ENCODE data around the gene THRA.

THRA gene

GRCh38 chr17:40099619-40100418 is 37.1 kb downstream of the THRA start:
- DNase-seq (ENCODE audit: low read depth) = no peak

GRCh38 chr17:40100419-40100668 is 37.6 kb downstream of the THRA start, which contains the start of gene NR1D1:
Gene NR1D1, minus strand, starts transcription at chr17:40100589. Its CDS starts 495 bp downstream, at chr17:40100094.
- DNase-seq (ENCODE audit: low read depth) = no peak

- DNase-seq (ENCODE audit: low read depth) = peak; percentile 86
These were observed 38.1 kb downstream of the THRA start for GRCh38 chr17:40100669-40101366.

GRCh38 chr17:40101367-40102210 is 38.8 kb downstream of the THRA start:
- no peak for DNase-seq (ENCODE audit: low read depth)

- no peak for DNase-seq (ENCODE audit: low read depth)
These were observed 40.4 kb downstream of the THRA start for GRCh38 chr17:40103071-40103661.

GRCh38 chr17:40103688-40104087 is 40.9 kb downstream of the THRA start:
- DNase-seq (ENCODE audit: low read depth) = no peak

- DNase-seq (ENCODE audit: low read depth) = no peak
These were observed 42.1 kb downstream of the THRA start for GRCh38 chr17:40104594-40105486.

- DNase-seq (ENCODE audit: low read depth) = no peak
These were observed 43.3 kb downstream of the THRA start for GRCh38 chr17:40105861-40106759.

GRCh38 chr17:40106760-40107521 is 44.2 kb downstream of the THRA start:
- no peak for DNase-seq (ENCODE audit: low read depth)

GRCh38 chr17:40107522-40108174 is 44.9 kb downstream of the THRA start:
- DNase-seq (ENCODE audit: low read depth) = no peak

GRCh38 chr17:40108970-40109824 is 46.4 kb downstream of the THRA start:
- no peak for DNase-seq (ENCODE audit: low read depth)

GRCh38 chr17:40110026-40110845 is 47.5 kb downstream of the THRA start:
- DNase-seq (ENCODE audit: low read depth) = no peak

- peak; percentile 51 for DNase-seq (ENCODE audit: low read depth)
These were observed 48.7 kb downstream of the THRA start for GRCh38 chr17:40111221-40112128.

- DNase-seq (ENCODE audit: low read depth) = no peak
These were observed 49.5 kb downstream of the THRA start for GRCh38 chr17:40112191-40112711.

- DNase-seq (ENCODE audit: low read depth) = no peak
These were observed 49.9 kb downstream of the THRA start for GRCh38 chr17:40112718-40113109.
